Measurements from ENCODE around the gene GPC3.

Gene GPC3

GRCh38 chrX:133929836-133930464, 55.4 kb downstream of the GPC3 start:
- Histone ChIP-seq H3K27me3 (replicated peaks) (no peaks in the 10 kb centered on the region), H3K36me3 (replicated peaks) (no peaks in the 10 kb centered on the region), H3K27ac (no peak overlapping the region), H3K4me3 (ENCODE audit: low read depth, low read length) (no peak overlapping the region)
- no peak for DNase-seq
- TF ChIP-seq, protein P1, sequence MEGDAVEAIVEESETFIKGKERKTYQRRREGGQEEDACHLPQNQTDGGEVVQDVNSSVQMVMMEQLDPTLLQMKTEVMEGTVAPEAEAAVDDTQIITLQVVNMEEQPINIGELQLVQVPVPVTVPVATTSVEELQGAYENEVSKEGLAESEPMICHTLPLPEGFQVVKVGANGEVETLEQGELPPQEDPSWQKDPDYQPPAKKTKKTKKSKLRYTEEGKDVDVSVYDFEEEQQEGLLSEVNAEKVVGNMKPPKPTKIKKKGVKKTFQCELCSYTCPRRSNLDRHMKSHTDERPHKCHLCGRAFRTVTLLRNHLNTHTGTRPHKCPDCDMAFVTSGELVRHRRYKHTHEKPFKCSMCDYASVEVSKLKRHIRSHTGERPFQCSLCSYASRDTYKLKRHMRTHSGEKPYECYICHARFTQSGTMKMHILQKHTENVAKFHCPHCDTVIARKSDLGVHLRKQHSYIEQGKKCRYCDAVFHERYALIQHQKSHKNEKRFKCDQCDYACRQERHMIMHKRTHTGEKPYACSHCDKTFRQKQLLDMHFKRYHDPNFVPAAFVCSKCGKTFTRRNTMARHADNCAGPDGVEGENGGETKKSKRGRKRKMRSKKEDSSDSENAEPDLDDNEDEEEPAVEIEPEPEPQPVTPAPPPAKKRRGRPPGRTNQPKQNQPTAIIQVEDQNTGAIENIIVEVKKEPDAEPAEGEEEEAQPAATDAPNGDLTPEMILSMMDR (IDR thresholded peaks at IDR 0.05; ENCODE audit: low read depth, low read length, missing control alignments), result no peak
- in situ Hi-C loops (cut with HindIII; ENCODE audit: low pct_ligation_motif_present, low sequenced_read_pairs), result no loop called here

DNA sequence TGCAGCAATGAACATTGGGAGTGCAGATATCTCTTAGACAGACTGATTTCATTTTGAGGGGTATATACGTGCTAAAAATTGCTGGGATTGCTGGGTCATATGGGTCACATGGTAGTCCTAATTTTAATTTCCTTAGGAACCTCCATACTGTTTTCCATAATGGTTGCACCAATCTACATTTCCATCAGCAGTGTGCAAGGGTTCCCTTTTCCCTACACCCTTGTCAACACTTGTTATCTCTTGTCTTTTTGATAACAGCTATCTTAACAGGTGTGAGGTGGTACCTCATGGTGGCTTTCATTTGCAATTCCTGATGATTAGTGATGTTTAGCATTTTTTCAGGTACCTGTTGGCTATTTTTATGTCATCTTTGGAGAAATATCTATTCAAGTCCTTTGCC, 57.0 kb downstream of the GPC3 start:
- no peak overlapping the region for H3K4me3 ChIP-seq (ENCODE audit: low read depth, low read length)
- no peak for DNase-seq
- no peak overlapping the region for H3K27ac ChIP-seq
- H3K27me3 ChIP-seq (replicated peaks), result no peaks in the 10 kb centered on the region
- no peaks in the 10 kb centered on the region for H3K36me3 ChIP-seq (replicated peaks)
- TF ChIP-seq, protein P1 (IDR thresholded peaks at IDR 0.05; ENCODE audit: low read depth, low read length, missing control alignments), result no peak
- in situ Hi-C loops (cut with HindIII; ENCODE audit: low pct_ligation_motif_present, low sequenced_read_pairs), result no loop called here

DNA sequence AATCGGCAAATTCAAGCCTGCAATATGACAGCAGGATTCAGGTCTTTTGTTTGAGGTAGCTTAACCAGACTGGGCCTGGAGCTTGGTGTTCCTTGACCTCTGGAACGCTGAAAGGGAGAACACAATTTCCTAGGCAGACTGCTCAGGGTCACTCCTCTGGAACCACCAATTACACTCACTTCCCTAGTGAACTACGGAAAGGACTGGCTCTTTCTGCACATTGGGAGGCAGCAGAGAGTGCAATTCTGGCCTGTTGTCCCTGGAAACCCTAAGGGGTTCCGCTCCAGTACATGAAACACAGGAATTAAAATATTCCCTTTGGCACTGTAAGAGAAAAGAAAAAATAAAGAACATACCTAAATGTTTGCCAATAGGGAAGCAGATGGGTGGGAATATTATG, 58.6 kb downstream of the GPC3 start:
- in situ Hi-C loops (cut with HindIII; ENCODE audit: low pct_ligation_motif_present, low sequenced_read_pairs), result no loop called here
- Histone ChIP-seq H3K27ac (no peak overlapping the region), H3K27me3 (replicated peaks) (no peaks in the 10 kb centered on the region), H3K36me3 (replicated peaks) (no peaks in the 10 kb centered on the region), H3K4me3 (ENCODE audit: low read depth, low read length) (no peak overlapping the region)
- TF ChIP-seq, protein P1 (IDR thresholded peaks at IDR 0.05; ENCODE audit: low read depth, low read length, missing control alignments), result no peak
- no peak for DNase-seq

- in situ Hi-C loops (cut with HindIII; ENCODE audit: low pct_ligation_motif_present, low sequenced_read_pairs), result no loop called here
- Histone ChIP-seq H3K27me3 (replicated peaks) (no peaks in the 10 kb centered on the region), H3K27ac (no peak overlapping the region), H3K36me3 (replicated peaks) (no peaks in the 10 kb centered on the region), H3K4me3 (ENCODE audit: low read depth, low read length) (no peak overlapping the region)
- no peak for DNase-seq
- TF ChIP-seq, protein P1 (IDR thresholded peaks at IDR 0.05; ENCODE audit: low read depth, low read length, missing control alignments), result no peak
Measured at GRCh38 chrX:133926099-133926498, 59.3 kb downstream of the GPC3 start.

DNA sequence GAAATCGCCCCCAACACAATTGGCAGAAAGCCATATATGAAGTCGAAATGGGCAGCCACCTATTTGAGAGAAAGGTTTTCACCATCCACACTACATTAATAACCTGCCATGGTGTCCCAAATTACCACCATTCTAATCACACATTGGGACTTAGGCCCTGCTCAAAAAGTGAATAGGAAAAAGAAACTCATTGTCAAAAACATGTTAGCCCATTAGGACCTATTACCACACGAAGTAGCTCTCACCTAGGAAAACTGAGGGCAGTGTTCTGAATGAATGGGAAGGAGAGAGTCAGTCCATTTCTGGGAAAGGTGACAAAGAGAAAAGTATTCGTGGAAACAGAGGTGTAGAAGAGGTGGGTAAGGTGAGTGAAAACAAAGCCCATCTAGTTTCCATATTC, 60.8 kb downstream of the GPC3 start:
- Histone ChIP-seq H3K36me3 (replicated peaks) (no peaks in the 10 kb centered on the region), H3K4me3 (ENCODE audit: low read depth, low read length) (no peak overlapping the region), H3K27ac (no peak overlapping the region), H3K27me3 (replicated peaks) (no peaks in the 10 kb centered on the region)
- TF ChIP-seq, protein P1 (IDR thresholded peaks at IDR 0.05; ENCODE audit: low read depth, low read length, missing control alignments), result no peak
- DNase-seq, result no peak
- in situ Hi-C loops (cut with HindIII; ENCODE audit: low pct_ligation_motif_present, low sequenced_read_pairs), result no loop called here

- no peaks in the 10 kb centered on the region for H3K36me3 ChIP-seq (replicated peaks)
- TF ChIP-seq, protein P1 (IDR thresholded peaks at IDR 0.05; ENCODE audit: low read depth, low read length, missing control alignments), result no peak
- no peak overlapping the region for H3K4me3 ChIP-seq (ENCODE audit: low read depth, low read length)
- H3K27me3 ChIP-seq (replicated peaks), result no peaks in the 10 kb centered on the region
- in situ Hi-C loops (cut with HindIII; ENCODE audit: low pct_ligation_motif_present, low sequenced_read_pairs), result no loop called here
- no peak for DNase-seq
- H3K27ac ChIP-seq, result no peak overlapping the region
Measured at GRCh38 chrX:133923548-133923947, 61.8 kb downstream of the GPC3 start.

Data from brain microvascular endothelial cell (primary cell).